Naive B cell (primary cell): ENCODE measurements around the gene CAMK4. TPM values are rescaled to one million over a fixed set of nuclear protein-coding genes. Genes with fewer than 3 reads are reported as not detected.

Experiments used
- ATAC-seq, 2 donors: fragments of 150-1000 bp; cut with Tn5 transposase; 2 replicates each; pipeline ENCODE4 v1.10.0; 2021; ENCODE audit warnings: low read depth in 2 of 2, mild to moderate bottlenecking in 2 of 2, moderate library complexity in 2 of 2
- DNase-seq: peaks from one replicate; pipeline ENCODE4 v3.0.0; 2022
- H3K27ac Mint-ChIP-seq, 6 donors: one replicate each; pipeline ENCODE4 v1.8.0; 2020 to 2022; ENCODE audit warnings: mild to moderate bottlenecking in 6 of 6, mixed read lengths in 6 of 6, moderate library complexity in 5 of 6, inconsistent platforms in 2 of 6
- H3K27me3 Mint-ChIP-seq, 3 donors: one replicate each; pipeline ENCODE4 v1.8.0; 2021 to 2022; ENCODE audit warnings: mixed read lengths in 3 of 3, mild to moderate bottlenecking in 1 of 3
- H3K36me3 Mint-ChIP-seq, 2 donors: one replicate each; pipeline ENCODE4 v1.8.0; 2020 to 2022; ENCODE audit warnings: mixed read lengths in 2 of 2, inconsistent platforms in 1 of 2, mild to moderate bottlenecking in 1 of 2
- H3K4me1 Mint-ChIP-seq, 3 donors: one replicate each; pipeline ENCODE4 v1.8.0; 2020 to 2022; ENCODE audit warnings: mixed read lengths in 3 of 3, inconsistent platforms in 1 of 3, mild to moderate bottlenecking in 1 of 3, moderate library complexity in 1 of 3
- H3K4me3 Mint-ChIP-seq, 8 donors: one replicate each; pipeline ENCODE4 v1.8.0; 2020 to 2022; ENCODE audit warnings: mild to moderate bottlenecking in 8 of 8, mixed read lengths in 8 of 8, moderate library complexity in 8 of 8, inconsistent platforms in 2 of 8
- H3K9me3 Mint-ChIP-seq, 7 donors: one replicate each; pipeline ENCODE4 v1.8.0; 2020 to 2022; ENCODE audit warnings: mixed read lengths in 7 of 7, mild to moderate bottlenecking in 5 of 7, inconsistent platforms in 2 of 7, moderate library complexity in 1 of 7
- polyA plus RNA-seq, 6 donors: library from polyadenylated mRNA; unstranded; fragments of 300-500 nt; fragmentation: Illumina TruSeq; gene quantifications; one replicate each; pipeline ENCODE4 v1.2.3, GENCODE V29; 2021; ENCODE audit warnings: low read depth in 6 of 6

The CAMK4 gene
- polyA plus RNA-seq, 6 donors from 2014 or later: 0.13 to 0.97 (median 0.59) TPM

GRCh38 chr5:111422747-111423720 is 198.8 kb downstream of the CAMK4 start:
- H3K36me3 Mint-ChIP-seq: no peaks in the 10 kb centered on the region
- ATAC-seq (no peak), DNase-seq (no peak)
- H3K27ac Mint-ChIP-seq: no peak overlapping the region
- no peaks in the 10 kb centered on the region for H3K4me1 Mint-ChIP-seq
- no peaks in the 10 kb centered on the region for H3K27me3 Mint-ChIP-seq
- H3K4me3 Mint-ChIP-seq: no peak overlapping the region
- H3K9me3 Mint-ChIP-seq: peaks cover 0 to 16% (median 3%) of the 10 kb centered on the region in 7 donors

GRCh38 chr5:111425205-111425604 is 201.0 kb downstream of the CAMK4 start:
- no peaks in the 10 kb centered on the region for H3K4me1 Mint-ChIP-seq
- H3K9me3 Mint-ChIP-seq: peaks cover 0 to 22% (median 4%) of the 10 kb centered on the region in 7 donors
- no peak for ATAC-seq
- H3K27ac Mint-ChIP-seq: no peak overlapping the region
- H3K27me3 Mint-ChIP-seq: no peaks in the 10 kb centered on the region
- H3K36me3 Mint-ChIP-seq: no peaks in the 10 kb centered on the region
- no peak for DNase-seq
- H3K4me3 Mint-ChIP-seq: no peak overlapping the region

GRCh38 chr5:111427762-111428161 is 203.6 kb downstream of the CAMK4 start:
- Mint-ChIP-seq H3K27ac (no peak overlapping the region), H3K4me3 (peak overlapping the region in 1 of 8 donors; percentile 75), H3K4me1 (no peaks in the 10 kb centered on the region), H3K27me3 (no peaks in the 10 kb centered on the region), H3K9me3 (peaks cover 0 to 15% (median 8%) of the 10 kb centered on the region in 7 donors), H3K36me3 (no peaks in the 10 kb centered on the region)
- ATAC-seq (no peak), DNase-seq (no peak)

GRCh38 chr5:111432883-111433536 is 208.8 kb downstream of the CAMK4 start:
- DNase-seq (no peak), ATAC-seq (no peak)
- H3K9me3 Mint-ChIP-seq: peaks cover 0 to 10% (median 6%) of the 10 kb centered on the region in 7 donors
- H3K4me3 Mint-ChIP-seq: no peak overlapping the region
- no peaks in the 10 kb centered on the region for H3K4me1 Mint-ChIP-seq
- H3K36me3 Mint-ChIP-seq: no peaks in the 10 kb centered on the region
- no peak overlapping the region for H3K27ac Mint-ChIP-seq
- no peaks in the 10 kb centered on the region for H3K27me3 Mint-ChIP-seq

- no peaks in the 10 kb centered on the region for H3K36me3 Mint-ChIP-seq
- no peak overlapping the region for H3K27ac Mint-ChIP-seq
- DNase-seq: no peak
- peaks cover 0 to 11% (median 0%) of the 10 kb centered on the region in 3 donors for H3K27me3 Mint-ChIP-seq
- no peak for ATAC-seq
- H3K4me3 Mint-ChIP-seq: no peak overlapping the region
- no peaks in the 10 kb centered on the region for H3K4me1 Mint-ChIP-seq
- peaks cover 0 to 6% (median 0%) of the 10 kb centered on the region in 7 donors for H3K9me3 Mint-ChIP-seq
Measured at GRCh38 chr5:111434800-111435199, 210.6 kb downstream of the CAMK4 start.

GRCh38 chr5:111439473-111440075 is 215.4 kb downstream of the CAMK4 start:
- H3K4me1 Mint-ChIP-seq: no peaks in the 10 kb centered on the region
- ATAC-seq (no peak), DNase-seq (no peak)
- no peaks in the 10 kb centered on the region for H3K9me3 Mint-ChIP-seq
- H3K27ac Mint-ChIP-seq: no peak overlapping the region
- H3K27me3 Mint-ChIP-seq: peaks cover 0 to 14% (median 0%) of the 10 kb centered on the region in 3 donors
- no peaks in the 10 kb centered on the region for H3K36me3 Mint-ChIP-seq
- H3K4me3 Mint-ChIP-seq: no peak overlapping the region

GRCh38 chr5:111447099-111447498 is 222.9 kb downstream of the CAMK4 start:
- Mint-ChIP-seq H3K4me1 (no peaks in the 10 kb centered on the region), H3K27me3 (no peaks in the 10 kb centered on the region), H3K27ac (no peak overlapping the region), H3K36me3 (no peaks in the 10 kb centered on the region), H3K4me3 (no peak overlapping the region), H3K9me3 (no peaks in the 10 kb centered on the region)
- DNase-seq: no peak
- ATAC-seq: no peak

GRCh38 chr5:111447822-111448221 is 223.6 kb downstream of the CAMK4 start:
- H3K27me3 Mint-ChIP-seq: no peaks in the 10 kb centered on the region
- ATAC-seq: no peak
- no peaks in the 10 kb centered on the region for H3K9me3 Mint-ChIP-seq

GRCh38 chr5:111453295-111453694 is 229.1 kb downstream of the CAMK4 start:
- Mint-ChIP-seq H3K36me3 (no peaks in the 10 kb centered on the region), H3K27ac (no peak overlapping the region)
- no peak for DNase-seq

More at GRCh38 chr5:111447822-111448221, 223.6 kb downstream of the CAMK4 start:
- H3K4me3 Mint-ChIP-seq: no peak overlapping the region
- H3K4me1 Mint-ChIP-seq: no peaks in the 10 kb centered on the region
- no peaks in the 10 kb centered on the region for H3K36me3 Mint-ChIP-seq
- no peak for DNase-seq
- no peak overlapping the region for H3K27ac Mint-ChIP-seq

GRCh38 chr5:111453747-111454146 is 229.6 kb downstream of the CAMK4 start:
- ATAC-seq (no peak), DNase-seq (no peak)
- Mint-ChIP-seq H3K9me3 (no peaks in the 10 kb centered on the region), H3K27me3 (no peaks in the 10 kb centered on the region), H3K4me3 (no peak overlapping the region), H3K4me1 (no peaks in the 10 kb centered on the region), H3K27ac (no peak overlapping the region), H3K36me3 (no peaks in the 10 kb centered on the region)

More at GRCh38 chr5:111453295-111453694, 229.1 kb downstream of the CAMK4 start:
- Mint-ChIP-seq H3K4me1 (no peaks in the 10 kb centered on the region), H3K9me3 (no peaks in the 10 kb centered on the region), H3K27me3 (no peaks in the 10 kb centered on the region), H3K4me3 (peak overlapping the region in 1 of 8 donors; percentile 8)
- no peak for ATAC-seq

GRCh38 chr5:111454198-111454622 is 230.0 kb downstream of the CAMK4 start:
- no peaks in the 10 kb centered on the region for H3K4me1 Mint-ChIP-seq
- no peak overlapping the region for H3K27ac Mint-ChIP-seq
- no peaks in the 10 kb centered on the region for H3K27me3 Mint-ChIP-seq
- DNase-seq: no peak
- H3K4me3 Mint-ChIP-seq: no peak overlapping the region
- H3K36me3 Mint-ChIP-seq: no peaks in the 10 kb centered on the region
- no peak for ATAC-seq
- H3K9me3 Mint-ChIP-seq: no peaks in the 10 kb centered on the region

- Mint-ChIP-seq H3K4me1 (no peaks in the 10 kb centered on the region), H3K36me3 (no peaks in the 10 kb centered on the region), H3K9me3 (no peaks in the 10 kb centered on the region), H3K27me3 (no peaks in the 10 kb centered on the region), H3K4me3 (no peak overlapping the region), H3K27ac (no peak overlapping the region)
- no peak for ATAC-seq
- DNase-seq: no peak
Measured at GRCh38 chr5:111454776-111455175, 230.6 kb downstream of the CAMK4 start.

- Mint-ChIP-seq H3K4me3 (no peak overlapping the region), H3K36me3 (no peaks in the 10 kb centered on the region), H3K27me3 (peaks cover 0 to 10% (median 0%) of the 10 kb centered on the region in 3 donors), H3K9me3 (peaks cover 0 to 5% (median 2%) of the 10 kb centered on the region in 7 donors), H3K27ac (no peak overlapping the region), H3K4me1 (no peaks in the 10 kb centered on the region)
- DNase-seq (no peak), ATAC-seq (no peak)
Measured at GRCh38 chr5:111461255-111461671, 237.1 kb downstream of the CAMK4 start.
